GM06990 (cell line): ENCODE measurements around the gene MBP.

Source experiments
- DNase-seq: peaks from one replicate; pipeline ENCODE4 v3.0.0-alpha.2; 2011; ENCODE audit not compliant: insufficient read length; ENCODE audit errors: extremely low read depth
- H3K27me3 ChIP-seq: replicated peaks from 2 replicates; pipeline ENCODE4 v1.6.0; 2011; ENCODE audit warnings: low read length; ENCODE audit not compliant: control insufficient read depth, insufficient read depth
- H3K36me3 ChIP-seq: 2 replicates; pipeline ENCODE4 v1.5.1; 2011; ENCODE audit warnings: low read length; ENCODE audit not compliant: control insufficient read depth, insufficient read depth
- H3K4me3 ChIP-seq: replicated peaks from 2 replicates; pipeline ENCODE4 v1.5.1; 2011; ENCODE audit warnings: low read depth, mild to moderate bottlenecking, control low read depth, low read length
- CTCF ChIP-seq: IDR thresholded peaks from 2 replicates; pipeline ENCODE4 v1.5.1; 2011; ENCODE audit warnings: low read length, control low read depth, mild to moderate bottlenecking, inconsistent platforms; ENCODE audit not compliant: insufficient read depth, poor library complexity, severe bottlenecking

Gene MBP

GRCh38 chr18:77092104-77093066 is 40.2 kb downstream of the MBP start:
- peaks cover 13% of the 10 kb centered on the region for H3K36me3 ChIP-seq
- no peaks in the 10 kb centered on the region for H3K27me3 ChIP-seq
- TF ChIP-seq CTCF: no peak
- no peak overlapping the region for H3K4me3 ChIP-seq
- no peak for DNase-seq

DNA sequence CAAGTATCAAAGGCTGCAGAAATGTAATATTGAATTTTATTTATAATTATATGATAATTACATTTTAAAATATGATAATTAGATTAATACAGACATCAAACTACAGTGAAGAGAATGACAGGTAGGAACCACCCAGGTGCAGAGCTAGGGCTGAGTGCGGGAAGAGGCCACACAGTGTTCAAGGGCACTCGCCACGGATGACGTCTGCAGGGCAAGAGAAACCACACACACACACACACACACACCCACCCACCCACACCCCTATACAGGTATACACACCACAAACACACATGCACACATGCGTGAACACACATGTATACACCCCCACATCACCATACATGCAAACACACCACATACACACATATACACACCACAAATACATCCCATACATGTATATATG is 41.2 kb downstream of the MBP start:
- no peak for TF ChIP-seq CTCF
- H3K36me3 ChIP-seq: peaks cover 11% of the 10 kb centered on the region
- no peaks in the 10 kb centered on the region for H3K27me3 ChIP-seq

GRCh38 chr18:77090546-77091174 is 41.9 kb downstream of the MBP start:
- TF ChIP-seq CTCF: no peak
- DNase-seq: no peak
- Histone ChIP-seq H3K27me3 (no peaks in the 10 kb centered on the region), H3K4me3 (no peak overlapping the region), H3K36me3 (peaks cover 11% of the 10 kb centered on the region)

More for the DNA sequence above, 41.2 kb downstream of the MBP start:
- no peak for DNase-seq
- H3K4me3 ChIP-seq: no peak overlapping the region

DNA sequence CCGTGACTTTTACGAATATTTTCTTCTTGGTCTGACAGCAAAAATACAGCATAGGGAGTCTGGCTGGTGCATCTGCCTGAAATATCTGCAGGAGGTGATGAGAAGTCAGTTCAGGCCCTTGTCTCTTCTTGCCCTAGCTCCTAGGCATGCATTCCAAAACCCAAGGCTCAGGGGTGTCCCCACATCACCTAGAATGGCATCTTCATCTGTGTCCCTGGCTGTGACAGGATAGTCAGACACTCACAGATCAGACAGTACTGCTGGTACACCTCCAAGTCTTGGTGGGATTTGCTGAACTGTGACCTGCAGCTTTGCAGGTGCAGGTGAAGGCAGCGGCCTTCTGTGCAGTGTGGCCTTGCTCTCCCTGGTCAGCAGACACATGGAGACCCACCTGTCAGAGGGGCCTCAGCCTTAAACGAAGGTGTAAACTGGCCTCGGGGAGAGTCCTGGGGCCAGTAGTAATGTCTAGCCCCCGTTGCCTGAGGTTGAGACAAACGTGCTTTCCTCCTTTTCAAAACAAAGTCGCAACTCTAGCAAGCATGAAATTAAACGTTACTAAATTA is 42.8 kb downstream of the MBP start:
- no peak for TF ChIP-seq CTCF
- DNase-seq: no peak
- H3K27me3 ChIP-seq: no peaks in the 10 kb centered on the region
- H3K4me3 ChIP-seq: no peak overlapping the region
- peaks cover 10% of the 10 kb centered on the region for H3K36me3 ChIP-seq

DNA sequence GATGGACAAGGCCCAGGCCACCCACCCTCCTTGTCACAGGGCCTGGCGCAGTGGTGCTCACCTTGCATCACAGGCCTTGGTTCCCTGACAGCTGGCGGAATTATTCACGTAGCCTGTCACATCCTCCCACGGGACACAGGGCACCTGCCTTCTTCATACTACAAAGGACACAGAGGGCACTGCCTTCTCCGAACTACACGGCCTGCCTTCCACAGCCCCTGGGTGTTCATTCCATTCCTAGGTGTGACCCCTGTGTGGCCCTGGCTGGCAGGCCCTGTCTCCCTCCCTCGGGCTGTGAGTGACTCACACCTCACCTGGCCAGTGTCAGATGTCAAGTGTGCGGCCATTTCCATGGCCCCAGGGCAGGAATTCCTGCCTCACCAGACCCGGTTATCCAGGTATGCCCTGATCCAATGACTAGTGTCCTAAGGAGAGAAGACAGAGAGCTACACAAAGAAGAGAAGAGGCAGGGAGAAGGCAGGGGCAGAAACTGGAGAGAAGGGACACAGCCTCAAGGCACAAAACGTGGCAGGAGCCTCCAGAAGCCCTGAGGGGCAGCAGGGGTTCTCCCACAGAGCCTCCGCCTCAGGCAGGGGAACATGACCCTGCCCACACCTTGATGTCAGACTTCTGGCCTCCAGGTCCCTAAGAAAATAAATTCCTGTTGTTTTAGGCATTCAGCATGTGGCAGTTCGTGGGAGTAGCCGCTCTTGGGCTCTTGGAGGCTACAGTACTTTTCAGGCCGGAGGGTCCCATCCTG is 43.4 kb downstream of the MBP start:
- no peak for DNase-seq
- TF ChIP-seq CTCF: no peak
- Histone ChIP-seq H3K4me3 (no peak overlapping the region), H3K27me3 (no peaks in the 10 kb centered on the region), H3K36me3 (peaks cover 9% of the 10 kb centered on the region)
